WTC11 (cell line): ENCODE results near the gene PODXL. TPM values are rescaled to one million over a fixed set of nuclear protein-coding genes. Genes with fewer than 3 reads are reported as not detected.
"Not testable (repeated sequence)": the region's sequence is repeated elsewhere in the genome, so short reads cannot be mapped to it uniquely, and the experiment has no call there.

Experiments
- ATAC-seq: fragments of 200-7000 bp; cut with Tn5 transposase; 2 replicates; pipeline ENCODE4 v1.10.0; 2021; ENCODE audit warnings: mild to moderate bottlenecking, moderate library complexity
- CTCF ChIA-PET: fragments of 300-600 bp; sonication (Branson Sonifier 250); formaldehyde crosslinking; loops from one replicate; lab custom pipeline; 2021; ENCODE audit warnings: antibody characterized with exemption; lab: Charles Lee
- POLR2A ChIA-PET: fragments of 350-600 bp; sonication (Branson Sonifier 250); formaldehyde crosslinking; loops from one replicate; lab custom pipeline; 2021; ENCODE audit warnings: antibody characterized with exemption; lab: Charles Lee
- DNase-seq: peaks from one replicate; pipeline ENCODE4 v3.0.0; 2021; ENCODE audit warnings: low spot score
- H3K27ac Mint-ChIP-seq: 2 replicates; pipeline ENCODE4 v1.8.0; 2021; ENCODE audit warnings: mixed read lengths
- H3K27me3 Mint-ChIP-seq: 2 replicates; pipeline ENCODE4 v1.8.0; 2021; ENCODE audit warnings: low read depth, mild to moderate bottlenecking, moderate library complexity, mixed read lengths
- H3K36me3 Mint-ChIP-seq: 2 replicates; pipeline ENCODE4 v1.8.0; 2021; ENCODE audit warnings: mixed read lengths
- H3K4me1 Mint-ChIP-seq: 2 replicates; pipeline ENCODE4 v1.8.0; 2022; ENCODE audit warnings: mixed read lengths
- H3K4me3 Mint-ChIP-seq: 2 replicates; pipeline ENCODE4 v1.8.0; 2021; ENCODE audit warnings: mild to moderate bottlenecking, moderate library complexity, mixed read lengths
- H3K9me3 Mint-ChIP-seq: 2 replicates; pipeline ENCODE4 v1.8.0; 2021; ENCODE audit warnings: mixed read lengths
- CREM ChIP-seq: sonication (generic); formaldehyde crosslinking; IDR thresholded peaks from 2 replicates; pipeline ENCODE4 v1.8.1; 2022; ENCODE audit warnings: mild to moderate bottlenecking, missing genetic modification reagents, moderate library complexity
- ELF4 ChIP-seq: sonication (generic); formaldehyde crosslinking; IDR thresholded peaks from 2 replicates; pipeline ENCODE4 v1.8.1; 2022; ENCODE audit warnings: low read depth, mild to moderate bottlenecking, moderate library complexity, missing genetic modification reagents
- GABPB1 ChIP-seq: sonication (generic); formaldehyde crosslinking; IDR thresholded peaks from 2 replicates; pipeline ENCODE4 v1.8.1; 2023; ENCODE audit warnings: mild to moderate bottlenecking, missing genetic modification reagents
- HMGA2 ChIP-seq: fragments of 250-450 bp; sonication (Bioruptor Pico); IDR thresholded peaks from 2 replicates; pipeline ENCODE4 v1.4.0; 2021; ENCODE audit warnings: mild to moderate bottlenecking, moderate library complexity
- JAZF1 ChIP-seq: fragments of 250-450 bp; sonication (Bioruptor Pico); IDR thresholded peaks from 2 replicates; pipeline ENCODE4 v1.9.0; 2021; ENCODE audit warnings: moderate library complexity, mild to moderate bottlenecking, inconsistent platforms
- JUN ChIP-seq: sonication (generic); formaldehyde crosslinking; IDR thresholded peaks from 2 replicates; pipeline ENCODE4 v1.8.0; 2023; ENCODE audit warnings: mild to moderate bottlenecking, missing genetic modification reagents
- KAT7 ChIP-seq: sonication (generic); formaldehyde crosslinking; IDR thresholded peaks from 2 replicates; pipeline ENCODE4 v1.8.1; 2023; ENCODE audit warnings: missing genetic modification reagents, mild to moderate bottlenecking, borderline replicate concordance
- MXD4 ChIP-seq: fragments of 250-450 bp; sonication (Bioruptor Pico); IDR thresholded peaks from 2 replicates; pipeline ENCODE4 v1.8.0; 2021; ENCODE audit warnings: mild to moderate bottlenecking, moderate library complexity, borderline replicate concordance
- NFE2L1 ChIP-seq: sonication (generic); formaldehyde crosslinking; IDR thresholded peaks from 2 replicates; pipeline ENCODE4 v1.8.1; 2023; ENCODE audit warnings: missing genetic modification reagents
- NR3C1 ChIP-seq: sonication (generic); formaldehyde crosslinking; conservative IDR thresholded peaks from 2 replicates; pipeline ENCODE4 v1.8.1; 2023; ENCODE audit warnings: low read depth, mild to moderate bottlenecking, missing genetic modification reagents
- RELA ChIP-seq: sonication (generic); formaldehyde crosslinking; IDR thresholded peaks from 2 replicates; pipeline ENCODE4 v1.8.1; 2022; ENCODE audit warnings: missing genetic modification reagents, mild to moderate bottlenecking, borderline replicate concordance
- TCF7 ChIP-seq: sonication (generic); formaldehyde crosslinking; IDR thresholded peaks from 2 replicates; pipeline ENCODE4 v1.8.0; 2022; ENCODE audit warnings: mild to moderate bottlenecking, low read depth, missing genetic modification reagents, moderate library complexity
- TP53 ChIP-seq: sonication (generic); formaldehyde crosslinking; IDR thresholded peaks from 2 replicates; pipeline ENCODE4 v1.8.1; 2023; ENCODE audit warnings: mild to moderate bottlenecking, missing genetic modification reagents
- USF2 ChIP-seq: sonication (generic); formaldehyde crosslinking; IDR thresholded peaks from 2 replicates; pipeline ENCODE4 v1.8.1; 2023; ENCODE audit warnings: mild to moderate bottlenecking, missing genetic modification reagents, moderate library complexity
- ZNF232 ChIP-seq: sonication (generic); formaldehyde crosslinking; IDR thresholded peaks from 2 replicates; pipeline ENCODE4 v1.8.0; 2022; ENCODE audit warnings: mild to moderate bottlenecking, missing genetic modification reagents
- ZNF263 ChIP-seq: sonication (generic); formaldehyde crosslinking; IDR thresholded peaks from 2 replicates; pipeline ENCODE4 v1.8.1; 2022; ENCODE audit warnings: low read depth, mild to moderate bottlenecking, moderate library complexity, missing genetic modification reagents
- ZNF317 ChIP-seq: sonication (generic); formaldehyde crosslinking; IDR thresholded peaks from 2 replicates; pipeline ENCODE4 v1.8.1; 2023; ENCODE audit warnings: low read depth, mild to moderate bottlenecking, moderate library complexity, missing genetic modification reagents, borderline replicate concordance
- ZNF425 ChIP-seq: fragments of 250-450 bp; sonication (Bioruptor Pico); conservative IDR thresholded peaks from 2 replicates; pipeline ENCODE4 v1.9.0; 2021; ENCODE audit warnings: mild to moderate bottlenecking
- ZNF671 ChIP-seq: fragments of 250-450 bp; sonication (Bioruptor Pico); IDR thresholded peaks from 2 replicates; pipeline ENCODE4 v1.8.0; 2021; ENCODE audit warnings: mild to moderate bottlenecking
- total RNA-seq: library from RNA; stranded (reverse); gene quantifications from 3 replicates; pipeline ENCODE4 v1.2.3, GENCODE V29; 2021
- TF ChIP-seq, protein P1 (sequence below): sonication (generic); formaldehyde crosslinking; IDR thresholded peaks from 2 replicates; pipeline ENCODE4 v1.8.0; 2022; ENCODE audit warnings: mild to moderate bottlenecking, missing genetic modification reagents
- TF ChIP-seq, protein P2 (sequence below): sonication (generic); formaldehyde crosslinking; IDR thresholded peaks from 2 replicates; pipeline ENCODE4 v1.8.0; 2022; ENCODE audit warnings: mild to moderate bottlenecking, missing genetic modification reagents
- TF ChIP-seq, protein P3 (sequence below): sonication (generic); formaldehyde crosslinking; IDR thresholded peaks from 2 replicates; pipeline ENCODE4 v1.8.0; 2022; ENCODE audit warnings: mild to moderate bottlenecking, missing genetic modification reagents

PODXL gene
- total RNA-seq, 1 experiment from 2014 or later, result 483 TPM

- Mint-ChIP-seq H3K36me3 (peaks cover 92% of the 10 kb centered on the region), H3K4me3 (no peak overlapping the region)
Measured at GRCh38 chr7:131506597-131506996, 49.8 kb downstream of the PODXL start.

GRCh38 chr7:131505636-131506557 is 50.5 kb downstream of the PODXL start:
- peak overlapping the region; percentile 91 for H3K27ac Mint-ChIP-seq
- DNase-seq (no peak), ATAC-seq (no peak)
- CTCF ChIA-PET, result interaction anchor here (1.1 to 4.2 kb wide), 4 partner anchors 41 to 184 kb away, joined by 5 to 22 read pairs (median 8); no protein-coding TSS in a partner anchor
- H3K4me3 Mint-ChIP-seq, result no peak overlapping the region
- no peaks in the 10 kb centered on the region for H3K9me3 Mint-ChIP-seq
- no peaks in the 10 kb centered on the region for H3K27me3 Mint-ChIP-seq
- H3K36me3 Mint-ChIP-seq, result peaks cover 92% of the 10 kb centered on the region
- TF ChIP-seq, protein P1, sequence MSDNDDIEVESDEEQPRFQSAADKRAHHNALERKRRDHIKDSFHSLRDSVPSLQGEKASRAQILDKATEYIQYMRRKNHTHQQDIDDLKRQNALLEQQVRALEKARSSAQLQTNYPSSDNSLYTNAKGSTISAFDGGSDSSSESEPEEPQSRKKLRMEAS (CRISPR knock-in tag), result no peak
- TF ChIP-seq ZNF671 (CRISPR knock-in tag), result no peak
- TF ChIP-seq ZNF317 (CRISPR knock-in tag), result no peak
- no peak for TF ChIP-seq USF2 (CRISPR knock-in tag)
- peaks cover 34% of the 10 kb centered on the region for H3K4me1 Mint-ChIP-seq
- POLR2A ChIA-PET, result no interaction called here

More at GRCh38 chr7:131506597-131506996, 49.8 kb downstream of the PODXL start:
- ATAC-seq (peak; percentile 48), DNase-seq (peak; percentile 38)
- TF ChIP-seq, protein P2, sequence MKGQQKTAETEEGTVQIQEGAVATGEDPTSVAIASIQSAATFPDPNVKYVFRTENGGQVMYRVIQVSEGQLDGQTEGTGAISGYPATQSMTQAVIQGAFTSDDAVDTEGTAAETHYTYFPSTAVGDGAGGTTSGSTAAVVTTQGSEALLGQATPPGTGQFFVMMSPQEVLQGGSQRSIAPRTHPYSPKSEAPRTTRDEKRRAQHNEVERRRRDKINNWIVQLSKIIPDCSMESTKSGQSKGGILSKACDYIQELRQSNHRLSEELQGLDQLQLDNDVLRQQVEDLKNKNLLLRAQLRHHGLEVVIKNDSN (CRISPR knock-in tag), result no peak
- TF ChIP-seq ZNF232 (no peak), ELF4 (CRISPR knock-in tag) (no peak), GABPB1 (CRISPR knock-in tag) (no peak), KAT7 (CRISPR knock-in tag) (no peak), ZNF425 (CRISPR knock-in tag) (no peak), JAZF1 (CRISPR knock-in tag) (no peak), USF2 (CRISPR knock-in tag) (no peak), TCF7 (CRISPR knock-in tag) (no peak), ZNF263 (CRISPR knock-in tag) (no peak), TP53 (CRISPR knock-in tag) (no peak), ZNF317 (CRISPR knock-in tag) (no peak), NR3C1 (CRISPR knock-in tag) (no peak), CREM (CRISPR knock-in tag) (no peak), HMGA2 (no peak), MXD4 (CRISPR knock-in tag) (no peak), RELA (no peak), JUN (CRISPR knock-in tag) (no peak), NFE2L1 (no peak)
- TF ChIP-seq, protein P3, sequence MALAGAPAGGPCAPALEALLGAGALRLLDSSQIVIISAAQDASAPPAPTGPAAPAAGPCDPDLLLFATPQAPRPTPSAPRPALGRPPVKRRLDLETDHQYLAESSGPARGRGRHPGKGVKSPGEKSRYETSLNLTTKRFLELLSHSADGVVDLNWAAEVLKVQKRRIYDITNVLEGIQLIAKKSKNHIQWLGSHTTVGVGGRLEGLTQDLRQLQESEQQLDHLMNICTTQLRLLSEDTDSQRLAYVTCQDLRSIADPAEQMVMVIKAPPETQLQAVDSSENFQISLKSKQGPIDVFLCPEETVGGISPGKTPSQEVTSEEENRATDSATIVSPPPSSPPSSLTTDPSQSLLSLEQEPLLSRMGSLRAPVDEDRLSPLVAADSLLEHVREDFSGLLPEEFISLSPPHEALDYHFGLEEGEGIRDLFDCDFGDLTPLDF (CRISPR knock-in tag), result no peak
- H3K9me3 Mint-ChIP-seq, result no peaks in the 10 kb centered on the region
- ChIA-PET CTCF (interaction anchor here (1.1 to 4.2 kb wide), 3 partner anchors 40 to 183 kb away, joined by 5 to 22 read pairs (median 11); no protein-coding TSS in a partner anchor), POLR2A (no interaction called here)
- no peaks in the 10 kb centered on the region for H3K27me3 Mint-ChIP-seq
- peaks cover 39% of the 10 kb centered on the region for H3K4me1 Mint-ChIP-seq
- peak overlapping the region; percentile 91 for H3K27ac Mint-ChIP-seq

GRCh38 chr7:131505037-131505620 is 51.3 kb downstream of the PODXL start:
- POLR2A ChIA-PET, DNase-seq, H3K27me3 Mint-ChIP-seq, ATAC-seq, H3K9me3 Mint-ChIP-seq, H3K4me3 Mint-ChIP-seq: not testable (repeated sequence)
- H3K36me3 Mint-ChIP-seq, result peaks cover 95% of the 10 kb centered on the region
- CTCF ChIA-PET, result interaction anchor here (1.4 to 1.8 kb wide), 3 partner anchors 40 to 150 kb away, joined by 3 to 6 read pairs (median 4); no protein-coding TSS in a partner anchor
- H3K27ac Mint-ChIP-seq, result peak overlapping the region; percentile 88
- H3K4me1 Mint-ChIP-seq, result peaks cover 31% of the 10 kb centered on the region
